Smooth muscle cell (in vitro differentiated cells): Measurements from ENCODE around the gene S100PBP. TPM values are rescaled to one million over a fixed set of nuclear protein-coding genes. Genes with fewer than 3 reads are reported as not detected.

ENCODE experiments used
- DNase-seq: peaks from one replicate; lab custom pipeline; 2025; ENCODE audit not compliant: unreplicated experiment; lab: John Stamatoyannopoulos, UW
- H2AFZ ChIP-seq: fragments of 200-600 bp; sonication (generic); 2 replicates; pipeline ENCODE4 v1.6.0; 2016; ENCODE audit warnings: antibody characterized with exemption, low read depth, mild to moderate bottlenecking
- H3F3A ChIP-seq: fragments of 200-600 bp; sonication (generic); 2 replicates; pipeline ENCODE4 v1.6.0; 2017; ENCODE audit warnings: antibody characterized with exemption, low read depth
- H3K27ac ChIP-seq: fragments of 200-600 bp; sonication (generic); 2 replicates; pipeline ENCODE4 v1.5.1; 2016; ENCODE audit warnings: low read depth, mild to moderate bottlenecking
- H3K27me3 ChIP-seq: fragments of 200-600 bp; sonication (generic); 2 replicates; pipeline ENCODE4 v1.6.1; 2016; ENCODE audit warnings: low read depth, mild to moderate bottlenecking
- H3K36me3 ChIP-seq: fragments of 200-600 bp; sonication (generic); 2 replicates; pipeline ENCODE4 v1.5.1; 2016; ENCODE audit warnings: low read depth
- H3K4me1 ChIP-seq: fragments of 200-600 bp; sonication (generic); 2 replicates; pipeline ENCODE4 v1.5.1; 2016; ENCODE audit warnings: low read depth
- H3K4me2 ChIP-seq: fragments of 200-600 bp; sonication (generic); 2 replicates; pipeline ENCODE4 v1.6.0; 2016; ENCODE audit warnings: mild to moderate bottlenecking
- H3K4me3 ChIP-seq: fragments of 200-600 bp; sonication (generic); 2 replicates; pipeline ENCODE4 v1.5.1; 2016; ENCODE audit warnings: mild to moderate bottlenecking
- H3K79me2 ChIP-seq: fragments of 200-600 bp; sonication (generic); 2 replicates; pipeline ENCODE4 v1.6.0; 2016; ENCODE audit warnings: low read depth, mild to moderate bottlenecking
- H3K9ac ChIP-seq: fragments of 200-600 bp; sonication (generic); 2 replicates; pipeline ENCODE4 v1.6.0; 2016; ENCODE audit warnings: low read depth
- H3K9me3 ChIP-seq: fragments of 200-600 bp; sonication (generic); replicated peaks from 2 replicates; pipeline ENCODE4 v1.5.1; 2016; ENCODE audit warnings: low read depth
- H4K20me1 ChIP-seq: fragments of 200-600 bp; sonication (generic); 2 replicates; pipeline ENCODE4 v1.6.0; 2016; ENCODE audit warnings: low read depth
- CTCF ChIP-seq: fragments of 200-600 bp; sonication (generic); IDR thresholded peaks from 2 replicates; pipeline ENCODE4 v1.5.1; 2017; ENCODE audit warnings: borderline replicate concordance, mild to moderate bottlenecking, antibody characterized with exemption; ENCODE audit not compliant: insufficient read depth, poor library complexity, severe bottlenecking
- WGBS: methylation state at CpG from one replicate; pipeline ENCODE4 v1.1.7; 2016; ENCODE audit warnings: low lambda C conversion rate; 5-methylcytosine and 5-hydroxymethylcytosine counted together
- polyA plus RNA-seq: library from polyadenylated mRNA; unstranded; fragments of >200 nt; fragmentation: Nextera tagmentation; extraction: Ambion mirVana; gene quantifications from 2 replicates; pipeline ENCODE4 v1.2.1, GENCODE V29; 2016
- total RNA-seq: library from RNA; depleted of rRNA; stranded (reverse); fragments of >200 nt; gene quantifications from 2 replicates; pipeline ENCODE4 v1.2.3, GENCODE V29; 2014

Gene S100PBP
- total and polyA plus RNA-seq, 2 experiments from 2014 or later: 22.1 to 39.1 TPM

GRCh38 chr1:32779242-32779641 is 38.2 kb upstream of the S100PBP start:
- no peak for TF ChIP-seq CTCF
- WGBS: 99% methylated on average over 5 of the region's 5 CpGs
- DNase-seq: no peak
- no peak overlapping the region for H3K4me3 ChIP-seq
- no peaks in the 10 kb centered on the region for H3K27me3 ChIP-seq
- no peak overlapping the region for H3K9ac ChIP-seq
- H3K79me2 ChIP-seq: no peaks in the 10 kb centered on the region
- peaks cover 24% of the 10 kb centered on the region for H3F3A ChIP-seq
- H3K36me3 ChIP-seq: peaks cover 20% of the 10 kb centered on the region
- no peaks in the 10 kb centered on the region for H4K20me1 ChIP-seq
- H3K27ac ChIP-seq: no peak overlapping the region
- no peak overlapping the region for H2AFZ ChIP-seq
- H3K4me2 ChIP-seq: no peak overlapping the region
- no peaks in the 10 kb centered on the region for H3K9me3 ChIP-seq
- no peaks in the 10 kb centered on the region for H3K4me1 ChIP-seq

- Histone ChIP-seq H2AFZ (no peak overlapping the region), H3K79me2 (no peaks in the 10 kb centered on the region), H3K4me3 (no peak overlapping the region), H3K36me3 (peaks cover 20% of the 10 kb centered on the region), H4K20me1 (no peaks in the 10 kb centered on the region), H3K9me3 (no peaks in the 10 kb centered on the region), H3K4me2 (no peak overlapping the region), H3K27ac (no peak overlapping the region), H3F3A (peaks cover 21% of the 10 kb centered on the region), H3K9ac (no peak overlapping the region), H3K4me1 (no peaks in the 10 kb centered on the region), H3K27me3 (no peaks in the 10 kb centered on the region)
- WGBS: 97% methylated on average over 8 of the region's 8 CpGs
- DNase-seq: no peak
- TF ChIP-seq CTCF: no peak
Observed at GRCh38 chr1:32780005-32780404, 37.4 kb upstream of the S100PBP start.

GRCh38 chr1:32780628-32781234 is 36.7 kb upstream of the S100PBP start:
- H3K27ac ChIP-seq: no peak overlapping the region
- no peak overlapping the region for H3K4me2 ChIP-seq
- H3K9me3 ChIP-seq: no peaks in the 10 kb centered on the region
- no peak overlapping the region for H3K4me3 ChIP-seq
- WGBS: 89% methylated on average over 8 of the region's 8 CpGs
- no peak for TF ChIP-seq CTCF
- H3K9ac ChIP-seq: no peak overlapping the region
- no peaks in the 10 kb centered on the region for H3K79me2 ChIP-seq
- no peaks in the 10 kb centered on the region for H3K27me3 ChIP-seq
- H3K36me3 ChIP-seq: peaks cover 20% of the 10 kb centered on the region
- H2AFZ ChIP-seq: no peak overlapping the region
- H4K20me1 ChIP-seq: no peaks in the 10 kb centered on the region
- DNase-seq: no peak
- peaks cover 14% of the 10 kb centered on the region for H3F3A ChIP-seq
- H3K4me1 ChIP-seq: no peaks in the 10 kb centered on the region

GRCh38 chr1:32782086-32782485 is 35.4 kb upstream of the S100PBP start:
- peaks cover 20% of the 10 kb centered on the region for H3K36me3 ChIP-seq
- no peak overlapping the region for H2AFZ ChIP-seq
- H3K4me3 ChIP-seq: no peak overlapping the region
- H3K27me3 ChIP-seq: no peaks in the 10 kb centered on the region
- H3F3A ChIP-seq: peaks cover 6% of the 10 kb centered on the region
- H3K9me3 ChIP-seq: no peaks in the 10 kb centered on the region
- WGBS: 94% methylated on average over 5 of the region's 5 CpGs
- DNase-seq: no peak
- no peaks in the 10 kb centered on the region for H3K4me1 ChIP-seq
- TF ChIP-seq CTCF: no peak
- no peak overlapping the region for H3K9ac ChIP-seq
- H3K4me2 ChIP-seq: no peak overlapping the region
- no peak overlapping the region for H3K27ac ChIP-seq
- H4K20me1 ChIP-seq: no peaks in the 10 kb centered on the region
- H3K79me2 ChIP-seq: no peaks in the 10 kb centered on the region
